Measurements from ENCODE around the gene PUDP.

Gene PUDP

DNA sequence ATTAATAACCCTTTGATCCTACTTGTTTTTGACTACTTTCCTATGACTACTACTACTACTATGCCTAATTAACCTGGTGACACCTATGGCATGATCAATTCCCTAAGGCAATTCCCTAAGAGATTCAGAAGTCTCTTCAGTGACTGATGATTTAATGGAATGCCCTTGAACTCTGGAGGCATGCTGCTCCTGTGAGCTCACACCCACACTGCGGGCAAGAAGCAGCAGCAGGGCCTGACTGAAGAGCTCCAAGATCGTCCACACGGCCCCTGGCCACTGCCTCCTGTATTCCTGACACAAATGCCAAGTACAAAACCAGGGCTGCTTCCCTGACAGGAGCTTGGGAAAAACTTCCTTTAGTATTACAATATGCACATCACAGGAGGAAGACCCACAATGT, 74.6 kb downstream of the PUDP start:
- TF ChIP-seq, protein P1, sequence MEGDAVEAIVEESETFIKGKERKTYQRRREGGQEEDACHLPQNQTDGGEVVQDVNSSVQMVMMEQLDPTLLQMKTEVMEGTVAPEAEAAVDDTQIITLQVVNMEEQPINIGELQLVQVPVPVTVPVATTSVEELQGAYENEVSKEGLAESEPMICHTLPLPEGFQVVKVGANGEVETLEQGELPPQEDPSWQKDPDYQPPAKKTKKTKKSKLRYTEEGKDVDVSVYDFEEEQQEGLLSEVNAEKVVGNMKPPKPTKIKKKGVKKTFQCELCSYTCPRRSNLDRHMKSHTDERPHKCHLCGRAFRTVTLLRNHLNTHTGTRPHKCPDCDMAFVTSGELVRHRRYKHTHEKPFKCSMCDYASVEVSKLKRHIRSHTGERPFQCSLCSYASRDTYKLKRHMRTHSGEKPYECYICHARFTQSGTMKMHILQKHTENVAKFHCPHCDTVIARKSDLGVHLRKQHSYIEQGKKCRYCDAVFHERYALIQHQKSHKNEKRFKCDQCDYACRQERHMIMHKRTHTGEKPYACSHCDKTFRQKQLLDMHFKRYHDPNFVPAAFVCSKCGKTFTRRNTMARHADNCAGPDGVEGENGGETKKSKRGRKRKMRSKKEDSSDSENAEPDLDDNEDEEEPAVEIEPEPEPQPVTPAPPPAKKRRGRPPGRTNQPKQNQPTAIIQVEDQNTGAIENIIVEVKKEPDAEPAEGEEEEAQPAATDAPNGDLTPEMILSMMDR (IDR thresholded peaks at IDR 0.05; ENCODE audit: poor library complexity, severe bottlenecking), result no peak
- no peaks in the 10 kb centered on the region for H3K36me3 ChIP-seq (ENCODE audit: low read depth)
- DNase-seq (ENCODE audit: low spot score) (no peak), ATAC-seq (ENCODE audit: low read depth) (no peak)
- no peak overlapping the region for H3K4me3 ChIP-seq (ENCODE audit: severe bottlenecking)
- no peak overlapping the region for H3K27ac ChIP-seq (ENCODE audit: poor library complexity, severe bottlenecking)
- H3K9me3 ChIP-seq (ENCODE audit: severe bottlenecking), result no peaks in the 10 kb centered on the region
- no peaks in the 10 kb centered on the region for H3K4me1 ChIP-seq (ENCODE audit: insufficient read depth, poor library complexity, severe bottlenecking)
- H3K27me3 ChIP-seq (ENCODE audit: insufficient read depth, poor library complexity, severe bottlenecking), result no peaks in the 10 kb centered on the region

DNA sequence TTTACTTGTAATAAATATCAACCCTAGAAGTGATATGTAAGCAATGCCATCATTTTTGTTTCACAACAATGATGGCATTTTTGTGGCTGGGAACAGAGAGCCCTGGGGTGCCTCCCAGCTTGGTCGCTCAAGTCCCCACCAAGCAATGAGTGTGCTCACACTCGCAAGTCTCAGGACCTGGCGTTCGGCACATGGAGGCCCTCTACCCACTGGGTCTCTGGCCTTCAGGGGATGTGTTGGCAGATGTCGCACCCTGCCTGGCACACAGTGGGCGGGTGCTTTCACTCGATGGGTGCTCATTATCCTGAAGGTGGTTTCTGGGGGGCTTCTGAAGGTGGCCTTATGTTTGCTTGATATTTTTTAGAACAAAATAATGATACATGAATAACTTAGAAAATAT, 75.1 kb downstream of the PUDP start:
- no peak for ATAC-seq (ENCODE audit: low read depth)

DNA sequence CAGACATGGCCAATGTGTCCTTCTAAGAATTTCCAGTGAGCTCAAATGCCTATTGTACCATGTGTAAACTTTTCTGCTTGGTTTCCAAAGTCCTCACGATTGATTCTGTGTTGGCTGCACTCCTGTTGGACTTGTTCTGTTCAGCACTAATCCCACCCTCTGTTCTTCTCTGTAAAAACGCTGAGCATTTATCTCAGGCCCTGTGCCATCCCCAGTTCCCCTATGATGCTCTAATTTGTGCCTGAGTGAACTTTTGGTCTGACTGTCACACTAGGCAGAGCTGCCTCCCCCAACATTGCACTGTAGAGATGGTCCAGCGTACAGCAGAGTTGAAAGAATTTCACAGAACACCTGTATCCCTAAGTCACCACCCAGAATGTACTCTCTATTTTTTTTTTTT, 76.6 kb downstream of the PUDP start:
- H3K27ac ChIP-seq (ENCODE audit: poor library complexity, severe bottlenecking), result no peak overlapping the region
- ATAC-seq (ENCODE audit: low read depth), result no peak
- H3K4me1 ChIP-seq (ENCODE audit: insufficient read depth, poor library complexity, severe bottlenecking), result no peaks in the 10 kb centered on the region

More for the DNA sequence above, 75.1 kb downstream of the PUDP start:
- Histone ChIP-seq H3K4me3 (ENCODE audit: severe bottlenecking) (no peak overlapping the region), H3K4me1 (ENCODE audit: insufficient read depth, poor library complexity, severe bottlenecking) (no peaks in the 10 kb centered on the region), H3K9me3 (ENCODE audit: severe bottlenecking) (no peaks in the 10 kb centered on the region), H3K27ac (ENCODE audit: poor library complexity, severe bottlenecking) (no peak overlapping the region), H3K27me3 (ENCODE audit: insufficient read depth, poor library complexity, severe bottlenecking) (no peaks in the 10 kb centered on the region), H3K36me3 (ENCODE audit: low read depth) (no peaks in the 10 kb centered on the region)
- DNase-seq (ENCODE audit: low spot score), result no peak
- TF ChIP-seq, protein P1 (IDR thresholded peaks at IDR 0.05; ENCODE audit: poor library complexity, severe bottlenecking), result no peak

DNA sequence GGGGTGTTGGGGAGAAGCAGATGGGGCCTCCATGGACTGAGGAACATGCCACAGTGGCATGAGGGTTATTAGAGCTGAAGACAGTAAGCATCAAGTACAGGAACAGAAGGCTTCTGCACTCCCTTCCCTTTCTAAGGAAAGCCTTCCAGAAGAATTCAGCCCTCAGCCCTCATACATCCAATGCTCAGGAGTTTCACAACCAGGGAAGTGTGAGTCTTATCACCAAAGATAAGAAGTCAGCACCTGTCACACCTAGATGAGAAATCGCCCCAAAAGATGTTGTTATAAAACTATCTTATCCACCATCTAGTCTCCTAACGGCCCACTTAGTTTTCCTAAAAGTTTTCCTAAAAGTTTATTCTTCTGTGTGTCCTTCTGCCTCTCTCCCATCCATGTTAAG, 78.4 kb downstream of the PUDP start:
- Histone ChIP-seq H3K36me3 (ENCODE audit: low read depth) (no peaks in the 10 kb centered on the region), H3K27me3 (ENCODE audit: insufficient read depth, poor library complexity, severe bottlenecking) (no peaks in the 10 kb centered on the region), H3K4me3 (ENCODE audit: severe bottlenecking) (no peak overlapping the region), H3K4me1 (ENCODE audit: insufficient read depth, poor library complexity, severe bottlenecking) (no peaks in the 10 kb centered on the region), H3K27ac (ENCODE audit: poor library complexity, severe bottlenecking) (no peak overlapping the region), H3K9me3 (ENCODE audit: severe bottlenecking) (no peaks in the 10 kb centered on the region)
- TF ChIP-seq, protein P1 (IDR thresholded peaks at IDR 0.05; ENCODE audit: poor library complexity, severe bottlenecking), result no peak
- ATAC-seq (ENCODE audit: low read depth) (no peak), DNase-seq (ENCODE audit: low spot score) (no peak)

More for the DNA sequence above, 76.6 kb downstream of the PUDP start:
- TF ChIP-seq, protein P1 (IDR thresholded peaks at IDR 0.05; ENCODE audit: poor library complexity, severe bottlenecking), result no peak
- Histone ChIP-seq H3K36me3 (ENCODE audit: low read depth) (no peaks in the 10 kb centered on the region), H3K9me3 (ENCODE audit: severe bottlenecking) (no peaks in the 10 kb centered on the region), H3K4me3 (ENCODE audit: severe bottlenecking) (no peak overlapping the region), H3K27me3 (ENCODE audit: insufficient read depth, poor library complexity, severe bottlenecking) (no peaks in the 10 kb centered on the region)
- DNase-seq (ENCODE audit: low spot score), result no peak

DNA sequence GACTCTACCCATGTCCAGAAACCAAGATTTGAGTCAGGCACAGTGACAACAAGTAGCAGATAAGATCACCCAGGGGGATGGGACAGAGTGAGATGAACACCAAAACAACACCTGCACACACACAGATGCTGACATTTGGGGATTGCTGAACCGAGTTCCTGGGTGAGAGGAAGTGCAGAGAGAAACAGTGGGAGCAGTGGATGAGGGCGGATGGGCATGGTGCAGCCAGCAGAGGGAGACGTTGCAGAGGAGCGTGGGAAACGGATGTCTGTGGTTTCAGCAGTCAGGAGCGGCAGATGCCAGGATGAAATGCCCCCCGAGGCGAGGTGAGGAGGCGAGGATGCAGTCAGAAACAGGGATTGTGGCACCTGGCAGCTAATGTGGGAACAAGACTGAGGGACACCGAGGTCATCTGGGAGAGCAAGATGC, 79.0 kb downstream of the PUDP start:
- Histone ChIP-seq H3K4me3 (ENCODE audit: severe bottlenecking) (no peak overlapping the region), H3K4me1 (ENCODE audit: insufficient read depth, poor library complexity, severe bottlenecking) (no peaks in the 10 kb centered on the region), H3K9me3 (ENCODE audit: severe bottlenecking) (no peaks in the 10 kb centered on the region), H3K27me3 (ENCODE audit: insufficient read depth, poor library complexity, severe bottlenecking) (no peaks in the 10 kb centered on the region), H3K27ac (ENCODE audit: poor library complexity, severe bottlenecking) (no peak overlapping the region), H3K36me3 (ENCODE audit: low read depth) (no peaks in the 10 kb centered on the region)
- TF ChIP-seq, protein P1 (IDR thresholded peaks at IDR 0.05; ENCODE audit: poor library complexity, severe bottlenecking), result no peak
- DNase-seq (ENCODE audit: low spot score) (no peak), ATAC-seq (ENCODE audit: low read depth) (no peak)
